Loucy (cell line): ENCODE measurements around the gene EEF1AKMT1.

ENCODE experiments used
- EZH2phosphoT487 ChIP-seq: fragments of 200-600 bp; IDR thresholded peaks from 2 replicates; pipeline ENCODE4 v1.6.1; 2018; ENCODE audit warnings: antibody characterized with exemption, mild to moderate bottlenecking, moderate library complexity, borderline replicate concordance
- TF ChIP-seq, protein P1 (sequence below): fragments of 200-600 bp; sonication (generic); conservative IDR thresholded peaks from 2 replicates; pipeline ENCODE4 v1.5.1; 2014; ENCODE audit warnings: mild to moderate bottlenecking, antibody characterized with exemption, low read length

DNA sequence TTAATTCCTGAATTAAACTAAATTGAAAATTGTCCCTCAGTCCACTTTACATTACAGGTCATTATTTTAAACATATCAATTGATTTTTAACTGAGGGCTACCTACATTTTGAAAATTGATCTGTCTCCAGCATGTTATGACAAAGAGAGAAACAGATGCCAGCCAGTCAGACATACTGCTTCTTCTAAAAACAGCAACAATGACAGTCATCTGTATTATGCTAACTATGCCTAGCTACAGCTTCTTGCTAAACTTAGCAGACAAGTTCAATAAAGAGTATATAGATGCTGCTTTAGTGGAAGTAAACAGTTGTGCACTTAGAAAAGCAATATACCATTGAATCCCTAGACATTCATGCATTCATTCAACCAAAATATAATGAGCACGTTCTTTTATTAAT is 48.6 kb upstream of the EEF1AKMT1 start:
- TF ChIP-seq, protein P1, sequence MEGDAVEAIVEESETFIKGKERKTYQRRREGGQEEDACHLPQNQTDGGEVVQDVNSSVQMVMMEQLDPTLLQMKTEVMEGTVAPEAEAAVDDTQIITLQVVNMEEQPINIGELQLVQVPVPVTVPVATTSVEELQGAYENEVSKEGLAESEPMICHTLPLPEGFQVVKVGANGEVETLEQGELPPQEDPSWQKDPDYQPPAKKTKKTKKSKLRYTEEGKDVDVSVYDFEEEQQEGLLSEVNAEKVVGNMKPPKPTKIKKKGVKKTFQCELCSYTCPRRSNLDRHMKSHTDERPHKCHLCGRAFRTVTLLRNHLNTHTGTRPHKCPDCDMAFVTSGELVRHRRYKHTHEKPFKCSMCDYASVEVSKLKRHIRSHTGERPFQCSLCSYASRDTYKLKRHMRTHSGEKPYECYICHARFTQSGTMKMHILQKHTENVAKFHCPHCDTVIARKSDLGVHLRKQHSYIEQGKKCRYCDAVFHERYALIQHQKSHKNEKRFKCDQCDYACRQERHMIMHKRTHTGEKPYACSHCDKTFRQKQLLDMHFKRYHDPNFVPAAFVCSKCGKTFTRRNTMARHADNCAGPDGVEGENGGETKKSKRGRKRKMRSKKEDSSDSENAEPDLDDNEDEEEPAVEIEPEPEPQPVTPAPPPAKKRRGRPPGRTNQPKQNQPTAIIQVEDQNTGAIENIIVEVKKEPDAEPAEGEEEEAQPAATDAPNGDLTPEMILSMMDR: no peak
- no peak for TF ChIP-seq EZH2phosphoT487
